ENCODE results near the gene POU6F1. TPM values are rescaled to one million over a fixed set of nuclear protein-coding genes. Genes with fewer than 3 reads are reported as not detected.

The POU6F1 gene
- total RNA-seq, 1 experiment from 2014 or later, result 5.3 TPM

DNA sequence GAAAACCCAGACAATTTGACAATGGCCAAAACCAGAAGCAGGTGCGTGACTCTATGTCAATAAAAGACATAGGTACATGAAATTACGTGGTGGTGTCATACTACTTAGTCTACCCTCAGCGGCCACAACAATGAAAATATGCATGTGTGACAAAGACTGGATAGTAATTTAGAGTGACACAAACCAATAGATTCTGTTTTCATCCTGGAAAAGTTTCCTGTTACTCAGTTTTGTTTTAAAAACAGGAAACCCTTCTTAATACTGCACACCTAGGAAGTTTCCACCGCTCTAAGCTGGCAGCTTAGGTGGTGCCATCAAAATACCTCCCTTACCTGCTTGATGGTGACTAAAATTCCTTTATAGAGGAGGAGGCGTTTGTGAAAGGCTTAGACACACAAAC lies 15.1 kb downstream of the POU6F1 start:
- no TSS peak for BruUV-seq (replicated peaks)
- H3F3A ChIP-seq (ENCODE audit: insufficient read depth, low read depth), result 0 out of 2 replicates have a peak, but pooled peaks cover 5% of the 10 kb centered on the region

DNA sequence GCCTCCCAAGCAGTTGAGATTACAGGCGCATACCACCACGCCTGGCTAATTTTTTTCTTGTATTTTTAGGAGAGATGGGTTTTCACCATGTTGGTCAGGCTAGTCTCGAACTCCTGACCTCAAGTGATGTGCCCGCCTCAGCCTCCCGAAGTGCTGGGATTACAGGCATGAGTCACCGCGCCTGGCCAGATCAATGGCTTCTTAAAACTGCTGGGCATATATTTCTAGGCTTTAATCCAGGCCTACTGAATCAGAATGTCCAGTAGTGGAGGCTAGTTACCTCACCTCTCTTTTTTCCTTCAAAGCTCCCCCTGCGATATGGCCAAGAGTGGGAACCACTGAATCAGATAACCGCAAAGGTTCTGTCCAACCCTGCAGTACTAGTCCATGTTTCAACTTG lies 17.1 kb downstream of the POU6F1 start:
- ChIA-PET POLR2A (ENCODE audit: unreplicated experiment) (no interaction called here), CTCF (no interaction called here)
- no peaks in the 10 kb centered on the region for H3K9me2 ChIP-seq (ENCODE audit: insufficient read depth)
- no TSS peak for BruUV-seq (replicated peaks)
- no peak for DNase-seq
- H3K4me1 ChIP-seq (replicated peaks; ENCODE audit: insufficient read depth), result no peaks in the 10 kb centered on the region
- H3K4me2 ChIP-seq, result no peak overlapping the region
- H3K4me3 ChIP-seq, result no peak overlapping the region
- H3K27me3 ChIP-seq (ENCODE audit: insufficient read depth, low read depth), result no peaks in the 10 kb centered on the region
- no peaks in the 10 kb centered on the region for H3K9me3 ChIP-seq (ENCODE audit: insufficient read depth, low read depth)
- no peaks in the 10 kb centered on the region for H3K36me3 ChIP-seq (ENCODE audit: low read depth)
- 0 out of 2 replicates have a peak, but pooled peaks cover 5% of the 10 kb centered on the region for H3F3A ChIP-seq (ENCODE audit: insufficient read depth, low read depth)
- H2AFZ ChIP-seq, result no peak overlapping the region
- H4K20me1 ChIP-seq (ENCODE audit: insufficient read depth), result no peaks in the 10 kb centered on the region
- intact Hi-C loops (cut with micrococcal nuclease; ENCODE audit: unreplicated experiment), result no loop called here
- H3K27ac ChIP-seq, result no peak overlapping the region
- H3K79me2 ChIP-seq (ENCODE audit: low read depth), result no peaks in the 10 kb centered on the region
- no peak for TF ChIP-seq EZH2 (IDR thresholded peaks at IDR 0.05; ENCODE audit: low read depth)
- TF ChIP-seq, protein P1, sequence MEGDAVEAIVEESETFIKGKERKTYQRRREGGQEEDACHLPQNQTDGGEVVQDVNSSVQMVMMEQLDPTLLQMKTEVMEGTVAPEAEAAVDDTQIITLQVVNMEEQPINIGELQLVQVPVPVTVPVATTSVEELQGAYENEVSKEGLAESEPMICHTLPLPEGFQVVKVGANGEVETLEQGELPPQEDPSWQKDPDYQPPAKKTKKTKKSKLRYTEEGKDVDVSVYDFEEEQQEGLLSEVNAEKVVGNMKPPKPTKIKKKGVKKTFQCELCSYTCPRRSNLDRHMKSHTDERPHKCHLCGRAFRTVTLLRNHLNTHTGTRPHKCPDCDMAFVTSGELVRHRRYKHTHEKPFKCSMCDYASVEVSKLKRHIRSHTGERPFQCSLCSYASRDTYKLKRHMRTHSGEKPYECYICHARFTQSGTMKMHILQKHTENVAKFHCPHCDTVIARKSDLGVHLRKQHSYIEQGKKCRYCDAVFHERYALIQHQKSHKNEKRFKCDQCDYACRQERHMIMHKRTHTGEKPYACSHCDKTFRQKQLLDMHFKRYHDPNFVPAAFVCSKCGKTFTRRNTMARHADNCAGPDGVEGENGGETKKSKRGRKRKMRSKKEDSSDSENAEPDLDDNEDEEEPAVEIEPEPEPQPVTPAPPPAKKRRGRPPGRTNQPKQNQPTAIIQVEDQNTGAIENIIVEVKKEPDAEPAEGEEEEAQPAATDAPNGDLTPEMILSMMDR (conservative IDR thresholded peaks at IDR 0.05), result no peak

More for the DNA sequence above, 15.1 kb downstream of the POU6F1 start:
- intact Hi-C loops (cut with micrococcal nuclease; ENCODE audit: unreplicated experiment), result no loop called here
- Histone ChIP-seq H4K20me1 (ENCODE audit: insufficient read depth) (no peaks in the 10 kb centered on the region), H3K4me2 (no peak overlapping the region), H3K9me2 (ENCODE audit: insufficient read depth) (no peaks in the 10 kb centered on the region), H3K9me3 (ENCODE audit: insufficient read depth, low read depth) (no peaks in the 10 kb centered on the region), H3K36me3 (ENCODE audit: low read depth) (no peaks in the 10 kb centered on the region), H3K27me3 (ENCODE audit: insufficient read depth, low read depth) (no peaks in the 10 kb centered on the region), H2AFZ (no peak overlapping the region), H3K4me3 (no peak overlapping the region), H3K79me2 (ENCODE audit: low read depth) (no peaks in the 10 kb centered on the region), H3K27ac (no peak overlapping the region), H3K4me1 (replicated peaks; ENCODE audit: insufficient read depth) (no peaks in the 10 kb centered on the region)
- TF ChIP-seq, protein P1 (conservative IDR thresholded peaks at IDR 0.05), result no peak
- no peak for TF ChIP-seq EZH2 (IDR thresholded peaks at IDR 0.05; ENCODE audit: low read depth)
- ChIA-PET CTCF (no interaction called here), POLR2A (ENCODE audit: unreplicated experiment) (no interaction called here)
- no peak for DNase-seq

DNA sequence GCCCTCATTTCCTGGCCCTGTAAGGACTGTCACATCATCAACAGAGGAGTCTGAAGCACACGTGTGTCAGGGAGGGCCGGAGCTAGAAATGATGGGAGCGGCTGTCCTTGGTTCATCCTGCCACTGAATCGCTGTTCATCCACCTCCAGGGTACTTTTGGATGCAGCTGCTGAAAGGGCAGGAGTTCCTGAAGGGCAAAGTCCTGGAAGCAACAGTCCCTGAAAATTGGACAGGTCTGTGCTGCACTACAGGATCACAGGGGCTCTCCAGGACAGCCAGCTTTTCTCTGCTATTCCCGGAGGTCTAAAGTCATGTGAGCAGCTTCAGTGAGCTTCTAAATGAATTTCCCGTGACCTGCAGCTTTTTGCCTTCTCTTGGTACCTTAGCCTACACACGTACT lies 17.7 kb downstream of the POU6F1 start:
- Histone ChIP-seq H3K27me3 (ENCODE audit: insufficient read depth, low read depth) (no peaks in the 10 kb centered on the region), H3K36me3 (ENCODE audit: low read depth) (no peaks in the 10 kb centered on the region), H2AFZ (no peak overlapping the region), H3K4me1 (replicated peaks; ENCODE audit: insufficient read depth) (no peaks in the 10 kb centered on the region), H3K9me3 (ENCODE audit: insufficient read depth, low read depth) (no peaks in the 10 kb centered on the region), H4K20me1 (ENCODE audit: insufficient read depth) (no peaks in the 10 kb centered on the region), H3F3A (ENCODE audit: insufficient read depth, low read depth) (0 out of 2 replicates have a peak, but pooled peaks cover 5% of the 10 kb centered on the region), H3K27ac (no peak overlapping the region), H3K79me2 (ENCODE audit: low read depth) (no peaks in the 10 kb centered on the region), H3K9me2 (ENCODE audit: insufficient read depth) (no peaks in the 10 kb centered on the region), H3K4me3 (no peak overlapping the region), H3K4me2 (no peak overlapping the region)
- no peak for DNase-seq
- TF ChIP-seq EZH2 (IDR thresholded peaks at IDR 0.05; ENCODE audit: low read depth), result no peak
- TF ChIP-seq, protein P1 (conservative IDR thresholded peaks at IDR 0.05), result no peak
- CTCF ChIA-PET, result no interaction called here
- no TSS peak for BruUV-seq (replicated peaks)
- intact Hi-C loops (cut with micrococcal nuclease; ENCODE audit: unreplicated experiment), result no loop called here
- POLR2A ChIA-PET (ENCODE audit: unreplicated experiment), result no interaction called here
